Smooth muscle cell (in vitro differentiated cells): ENCODE measurements around the gene ZNF440. TPM values are rescaled to one million over a fixed set of nuclear protein-coding genes. Genes with fewer than 3 reads are reported as not detected.

Source experiments
- DNase-seq: peaks from one replicate; lab custom pipeline; 2025; ENCODE audit not compliant: unreplicated experiment; lab: John Stamatoyannopoulos, UW
- H2AFZ ChIP-seq: fragments of 200-600 bp; sonication (generic); 2 replicates; pipeline ENCODE4 v1.6.0; 2016; ENCODE audit warnings: antibody characterized with exemption, low read depth, mild to moderate bottlenecking
- H3F3A ChIP-seq: fragments of 200-600 bp; sonication (generic); 2 replicates; pipeline ENCODE4 v1.6.0; 2017; ENCODE audit warnings: antibody characterized with exemption, low read depth
- H3K27ac ChIP-seq: fragments of 200-600 bp; sonication (generic); 2 replicates; pipeline ENCODE4 v1.5.1; 2016; ENCODE audit warnings: low read depth, mild to moderate bottlenecking
- H3K27me3 ChIP-seq: fragments of 200-600 bp; sonication (generic); 2 replicates; pipeline ENCODE4 v1.6.1; 2016; ENCODE audit warnings: low read depth, mild to moderate bottlenecking
- H3K36me3 ChIP-seq: fragments of 200-600 bp; sonication (generic); 2 replicates; pipeline ENCODE4 v1.5.1; 2016; ENCODE audit warnings: low read depth
- H3K4me1 ChIP-seq: fragments of 200-600 bp; sonication (generic); 2 replicates; pipeline ENCODE4 v1.5.1; 2016; ENCODE audit warnings: low read depth
- H3K4me2 ChIP-seq: fragments of 200-600 bp; sonication (generic); 2 replicates; pipeline ENCODE4 v1.6.0; 2016; ENCODE audit warnings: mild to moderate bottlenecking
- H3K4me3 ChIP-seq: fragments of 200-600 bp; sonication (generic); 2 replicates; pipeline ENCODE4 v1.5.1; 2016; ENCODE audit warnings: mild to moderate bottlenecking
- H3K79me2 ChIP-seq: fragments of 200-600 bp; sonication (generic); 2 replicates; pipeline ENCODE4 v1.6.0; 2016; ENCODE audit warnings: low read depth, mild to moderate bottlenecking
- H3K9ac ChIP-seq: fragments of 200-600 bp; sonication (generic); 2 replicates; pipeline ENCODE4 v1.6.0; 2016; ENCODE audit warnings: low read depth
- H3K9me3 ChIP-seq: fragments of 200-600 bp; sonication (generic); replicated peaks from 2 replicates; pipeline ENCODE4 v1.5.1; 2016; ENCODE audit warnings: low read depth
- H4K20me1 ChIP-seq: fragments of 200-600 bp; sonication (generic); 2 replicates; pipeline ENCODE4 v1.6.0; 2016; ENCODE audit warnings: low read depth
- CTCF ChIP-seq: fragments of 200-600 bp; sonication (generic); IDR thresholded peaks from 2 replicates; pipeline ENCODE4 v1.5.1; 2017; ENCODE audit warnings: borderline replicate concordance, mild to moderate bottlenecking, antibody characterized with exemption; ENCODE audit not compliant: insufficient read depth, poor library complexity, severe bottlenecking
- WGBS: methylation state at CpG from one replicate; pipeline ENCODE4 v1.1.7; 2016; ENCODE audit warnings: low lambda C conversion rate; 5-methylcytosine and 5-hydroxymethylcytosine counted together
- polyA plus RNA-seq: library from polyadenylated mRNA; unstranded; fragments of >200 nt; fragmentation: Nextera tagmentation; extraction: Ambion mirVana; gene quantifications from 2 replicates; pipeline ENCODE4 v1.2.1, GENCODE V29; 2016
- total RNA-seq: library from RNA; depleted of rRNA; stranded (reverse); fragments of >200 nt; gene quantifications from 2 replicates; pipeline ENCODE4 v1.2.3, GENCODE V29; 2014

Gene ZNF440
- total and polyA plus RNA-seq, 2 experiments from 2014 or later = 3.6 to 14.5 TPM

GRCh38 chr19:11806354-11807098, 7.5 kb upstream of the ZNF440 start:
- no peak for DNase-seq
- Histone ChIP-seq H3K9ac (no peak overlapping the region), H3K79me2 (no peaks in the 10 kb centered on the region), H2AFZ (no peak overlapping the region), H4K20me1 (no peaks in the 10 kb centered on the region), H3K36me3 (peaks cover 44% of the 10 kb centered on the region), H3F3A (no peaks in the 10 kb centered on the region), H3K27me3 (no peaks in the 10 kb centered on the region), H3K4me1 (no peaks in the 10 kb centered on the region), H3K4me3 (no peak overlapping the region), H3K27ac (no peak overlapping the region), H3K9me3 (peaks cover 32% of the 10 kb centered on the region), H3K4me2 (no peak overlapping the region)
- TF ChIP-seq CTCF = no peak
- 91% methylated on average over 11 of the region's 11 CpGs for WGBS

- H3K9ac ChIP-seq = no peak overlapping the region
- no peaks in the 10 kb centered on the region for H3K79me2 ChIP-seq
- H3K36me3 ChIP-seq = peaks cover 44% of the 10 kb centered on the region
- H3F3A ChIP-seq = no peaks in the 10 kb centered on the region
- DNase-seq = no peak
- peaks cover 32% of the 10 kb centered on the region for H3K9me3 ChIP-seq
- TF ChIP-seq CTCF = no peak
- no peak overlapping the region for H2AFZ ChIP-seq
- H3K27ac ChIP-seq = no peak overlapping the region
- WGBS = 94% methylated on average over 2 of the region's 2 CpGs
- H4K20me1 ChIP-seq = no peaks in the 10 kb centered on the region
- H3K4me1 ChIP-seq = no peaks in the 10 kb centered on the region
- H3K4me3 ChIP-seq = no peak overlapping the region
- H3K27me3 ChIP-seq = no peaks in the 10 kb centered on the region
- H3K4me2 ChIP-seq = no peak overlapping the region
Observed at GRCh38 chr19:11807099-11807380, 7.0 kb upstream of the ZNF440 start.

- WGBS = 11% methylated on average over 6 of the region's 6 CpGs
- H3K9me3 ChIP-seq = no peaks in the 10 kb centered on the region
- H3K27me3 ChIP-seq = no peaks in the 10 kb centered on the region
- H2AFZ ChIP-seq = peak overlapping the region; percentile 73
- no peak for TF ChIP-seq CTCF
- H3K4me3 ChIP-seq = peak overlapping the region; percentile 66
- H3K9ac ChIP-seq = no peak overlapping the region
- peaks cover 2% of the 10 kb centered on the region for H3F3A ChIP-seq
- H3K27ac ChIP-seq = no peak overlapping the region
- peaks cover 4% of the 10 kb centered on the region for H3K4me1 ChIP-seq
- no peak for DNase-seq
- no peaks in the 10 kb centered on the region for H4K20me1 ChIP-seq
- no peaks in the 10 kb centered on the region for H3K36me3 ChIP-seq
- peaks cover 29% of the 10 kb centered on the region for H3K79me2 ChIP-seq
- peak overlapping the region; percentile 90 for H3K4me2 ChIP-seq
Observed at GRCh38 chr19:11813703-11814028, 407 bp upstream of the ZNF440 start.

GRCh38 chr19:11814700-11815035, 595 bp downstream of the ZNF440 start:
- no peak for TF ChIP-seq CTCF
- Histone ChIP-seq H3K4me3 (peak overlapping the region; percentile 66), H3K4me2 (peak overlapping the region; percentile 93), H3K9me3 (no peaks in the 10 kb centered on the region), H2AFZ (peak overlapping the region; percentile 89), H3K9ac (peak overlapping the region; percentile 72), H3K4me1 (peaks cover 4% of the 10 kb centered on the region), H4K20me1 (no peaks in the 10 kb centered on the region), H3F3A (peaks cover 2% of the 10 kb centered on the region), H3K27ac (peak overlapping the region; percentile 68), H3K79me2 (peaks cover 35% of the 10 kb centered on the region), H3K36me3 (no peaks in the 10 kb centered on the region), H3K27me3 (no peaks in the 10 kb centered on the region)
- 36% methylated on average over 10 of the region's 13 CpGs for WGBS
- DNase-seq = no peak
